GM21723 (cell line): ENCODE measurements around the gene LRMDA.
"Not testable (repeated sequence)": the region's sequence is repeated elsewhere in the genome, so short reads cannot be mapped to it uniquely, and the experiment has no call there.

Experiments used
- ATAC-seq: cut with Tn5 transposase; IDR thresholded peaks from one replicate; pipeline ENCODE4 v1.9.1; 2021; ENCODE audit warnings: mild to moderate bottlenecking, moderate library complexity; ENCODE audit not compliant: unreplicated experiment

LRMDA gene

DNA sequence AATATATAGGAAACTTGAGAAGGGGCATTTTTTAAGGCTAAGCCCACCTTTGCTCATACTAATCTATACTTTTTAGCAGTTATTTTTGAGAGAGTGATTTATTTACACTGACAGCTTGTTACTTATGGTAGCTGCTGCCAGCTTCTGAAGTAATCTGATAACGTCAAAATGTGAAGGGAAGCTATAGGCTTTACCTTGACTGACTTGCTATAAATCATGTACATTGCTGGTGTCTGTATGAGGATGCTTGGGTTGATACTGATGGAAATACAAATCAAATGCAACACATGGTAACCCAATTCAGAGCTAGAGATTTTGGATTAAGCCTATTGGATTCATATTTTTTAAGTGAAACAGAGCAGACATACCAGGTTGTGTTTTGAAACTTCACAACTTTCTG is 299.4 kb downstream of the LRMDA start:
- no peak for ATAC-seq

DNA sequence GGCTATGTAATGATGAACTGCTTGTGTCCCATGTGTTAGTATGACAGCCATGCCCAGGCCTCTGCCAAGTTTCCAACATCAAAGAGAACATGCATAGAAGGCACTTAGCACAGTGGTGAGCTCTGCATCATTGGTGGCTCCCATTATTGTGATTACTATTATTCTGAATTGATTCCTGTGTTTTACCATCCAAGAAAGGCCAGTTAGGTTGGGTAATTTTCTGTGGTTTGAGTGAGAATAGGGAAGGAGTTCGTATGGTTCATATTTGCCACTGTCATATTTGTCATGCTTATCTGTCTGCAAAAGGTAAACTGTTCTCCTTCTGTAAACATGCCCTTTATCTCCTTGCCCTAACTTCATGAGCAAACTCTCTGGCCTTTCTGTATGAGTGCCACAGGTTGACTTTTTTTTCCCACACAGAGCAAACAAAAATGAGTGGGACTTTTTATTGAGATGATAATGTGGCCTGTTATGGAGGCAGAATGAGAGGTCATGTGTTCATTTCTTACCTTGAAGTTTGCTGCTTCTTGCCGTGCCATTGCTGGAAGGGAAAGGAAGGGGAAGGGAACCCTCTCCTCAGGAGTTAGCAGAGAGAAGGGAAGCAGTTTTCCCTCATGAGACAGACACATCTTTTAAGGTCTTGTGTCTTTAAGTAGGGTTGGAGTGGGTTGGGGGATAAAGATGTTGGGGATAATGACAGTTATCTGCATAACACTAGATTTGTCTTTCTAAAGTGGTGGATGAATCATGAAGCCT is 301.9 kb downstream of the LRMDA start:
- ATAC-seq, result no peak

DNA sequence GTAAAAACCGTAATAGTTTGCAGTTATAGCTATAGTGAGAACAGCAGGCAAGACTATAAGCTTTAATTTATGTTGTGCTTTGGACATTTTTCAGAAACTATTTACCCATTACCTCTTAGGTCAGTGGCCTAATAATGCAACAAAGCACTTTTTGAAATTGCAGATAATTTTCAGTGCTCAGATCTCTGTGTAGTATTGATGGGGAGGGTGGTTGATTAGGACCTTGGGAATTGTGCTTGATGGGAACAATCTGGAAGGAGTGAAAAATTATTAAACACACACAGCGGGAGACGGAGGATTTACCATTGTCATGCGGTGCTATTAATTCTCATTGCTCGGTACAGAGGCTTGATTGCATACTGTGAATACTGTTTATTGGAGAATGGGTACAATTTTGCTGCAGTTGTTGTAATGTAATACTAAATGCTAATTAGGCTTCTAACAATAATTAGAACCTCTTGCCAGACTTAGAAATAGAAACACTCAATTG is 304.8 kb downstream of the LRMDA start:
- ATAC-seq, result no peak

DNA sequence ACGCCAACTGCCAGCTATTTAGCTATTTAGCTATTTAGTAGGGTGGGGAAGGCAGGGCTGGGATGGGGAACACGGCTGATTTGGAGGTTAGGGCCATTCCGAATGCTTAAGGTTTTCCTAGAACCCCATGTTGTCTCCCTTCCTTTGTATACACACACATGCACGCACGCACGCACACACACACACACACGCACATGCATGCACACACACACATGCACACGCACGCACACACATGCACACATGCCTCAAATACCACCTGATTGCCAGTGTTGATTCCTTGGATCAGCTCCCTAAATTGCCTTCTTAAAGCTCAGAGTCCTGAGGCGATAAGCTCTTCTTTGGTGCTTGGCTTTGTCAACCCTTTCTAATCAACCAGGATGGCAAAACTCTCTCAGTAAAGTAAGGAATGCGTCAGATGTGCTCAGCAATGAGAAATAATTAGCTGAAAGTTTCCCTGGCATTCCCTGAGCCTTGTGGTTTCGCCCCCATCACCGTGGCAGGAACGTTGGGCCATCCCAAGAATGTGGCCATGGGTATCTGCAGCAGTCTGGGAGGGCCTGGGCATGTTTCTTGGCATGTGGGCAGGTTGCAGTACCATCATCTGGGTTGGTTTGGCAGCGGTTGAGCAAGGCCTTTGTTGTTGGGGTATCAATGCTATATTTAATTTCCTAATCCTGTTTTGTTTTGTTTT is 305.6 kb downstream of the LRMDA start:
- no peak for ATAC-seq

DNA sequence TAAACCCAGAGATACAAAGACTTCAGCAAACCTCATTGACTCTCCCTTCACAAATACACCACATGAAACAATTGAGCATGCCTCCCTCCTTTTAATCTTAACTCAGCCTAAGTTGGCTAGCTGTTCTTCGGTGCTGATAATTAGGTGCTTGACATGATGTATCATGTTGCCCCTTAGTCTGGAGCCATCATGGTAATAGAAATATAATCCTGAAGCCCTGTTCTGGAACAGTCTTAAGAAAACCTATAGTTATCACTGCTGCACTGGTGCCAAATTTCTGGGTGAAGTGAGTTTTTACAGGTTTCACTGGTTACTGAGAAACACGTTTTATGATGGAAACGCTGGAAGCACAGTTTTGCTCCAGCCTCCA is 306.1 kb downstream of the LRMDA start:
- ATAC-seq, result no peak

DNA sequence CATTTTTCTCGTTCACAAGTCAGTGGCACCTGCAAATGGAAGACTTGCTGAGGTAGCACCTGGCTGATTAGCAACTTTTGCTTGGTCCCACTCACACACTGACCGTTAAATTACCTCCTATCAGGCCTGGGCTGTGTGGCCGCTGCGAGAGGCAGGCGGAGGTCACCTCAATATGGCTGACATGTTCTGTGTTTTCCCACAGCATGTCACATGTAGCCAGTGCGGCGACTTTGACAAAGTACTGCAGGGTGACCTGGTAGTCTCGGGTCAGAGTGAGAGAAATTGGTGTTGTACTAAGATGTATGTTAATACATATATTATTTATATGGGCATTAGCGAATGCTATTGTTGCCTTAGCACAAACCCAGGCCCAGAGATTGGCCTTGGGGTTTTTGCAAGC is 307.5 kb downstream of the LRMDA start:
- no peak for ATAC-seq

DNA sequence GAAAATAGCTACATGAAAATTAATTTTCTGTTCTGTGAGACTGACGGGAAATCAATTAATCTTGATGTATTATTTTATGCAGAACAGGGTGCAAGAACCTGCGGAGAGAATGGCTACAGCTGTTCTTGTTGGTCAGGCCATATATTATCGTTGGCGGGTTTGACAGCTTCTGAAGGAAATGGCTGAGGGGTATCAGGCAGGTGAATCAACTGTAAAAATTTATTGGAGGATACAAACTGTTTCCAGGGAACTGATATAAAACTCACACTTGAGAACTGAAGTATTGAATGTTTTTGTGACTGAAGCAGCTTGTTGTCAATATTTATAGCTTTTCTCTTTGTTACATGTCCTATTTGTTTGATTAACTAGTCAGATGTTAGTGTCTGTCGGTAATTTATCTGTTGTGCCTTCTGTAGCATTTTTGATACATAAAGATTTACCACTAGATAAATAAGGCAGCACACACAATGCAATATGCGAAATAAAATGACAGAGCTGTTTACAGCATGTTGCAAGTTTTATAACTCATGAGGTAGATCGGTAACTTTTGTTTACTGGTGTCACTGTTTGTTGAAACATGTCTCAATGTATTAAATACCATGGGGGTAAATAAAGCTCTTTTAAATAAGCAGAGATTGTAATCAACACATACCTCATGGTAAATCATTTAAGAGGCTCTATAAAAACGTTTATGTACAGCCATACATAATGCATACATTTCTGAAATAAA is 308.2 kb downstream of the LRMDA start:
- no peak for ATAC-seq

DNA sequence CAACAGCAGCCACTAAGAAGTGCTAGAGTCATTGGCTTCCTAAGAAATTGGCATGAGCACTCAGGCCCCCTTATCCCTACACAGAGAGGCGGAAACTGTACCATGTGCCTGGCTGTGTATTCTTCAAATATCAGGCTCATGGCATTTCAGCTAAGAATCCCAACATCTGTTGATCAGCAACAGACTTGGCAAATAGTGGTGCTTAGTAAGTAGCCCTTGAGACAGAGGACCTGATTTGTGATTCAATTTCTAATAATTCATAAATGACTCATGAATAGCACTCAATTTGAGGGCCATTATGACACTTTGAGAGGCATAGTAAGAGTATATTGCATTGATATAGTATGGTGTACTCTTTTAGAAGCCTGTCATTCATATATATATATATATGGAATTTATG is 309.1 kb downstream of the LRMDA start:
- ATAC-seq, result no peak

DNA sequence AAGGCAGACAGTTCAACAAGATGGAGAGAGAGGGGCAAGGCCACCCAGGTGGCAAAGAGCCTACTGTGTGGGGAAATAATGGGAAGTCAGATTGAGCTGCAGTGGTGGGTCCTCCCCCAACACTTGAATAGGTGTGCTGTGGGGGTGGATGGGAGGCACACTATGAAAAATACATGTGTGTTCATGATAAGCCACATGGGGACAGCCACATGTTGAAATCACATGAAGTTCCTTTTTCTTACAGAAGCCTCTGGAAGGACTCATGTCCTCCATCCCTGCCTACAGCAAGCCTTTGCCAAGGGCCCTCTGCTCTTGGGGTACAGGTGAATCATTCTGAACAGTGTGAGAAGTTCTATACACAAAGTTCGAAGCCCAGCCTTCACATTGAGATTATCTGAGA is 310.9 kb downstream of the LRMDA start:
- ATAC-seq, result no peak

DNA sequence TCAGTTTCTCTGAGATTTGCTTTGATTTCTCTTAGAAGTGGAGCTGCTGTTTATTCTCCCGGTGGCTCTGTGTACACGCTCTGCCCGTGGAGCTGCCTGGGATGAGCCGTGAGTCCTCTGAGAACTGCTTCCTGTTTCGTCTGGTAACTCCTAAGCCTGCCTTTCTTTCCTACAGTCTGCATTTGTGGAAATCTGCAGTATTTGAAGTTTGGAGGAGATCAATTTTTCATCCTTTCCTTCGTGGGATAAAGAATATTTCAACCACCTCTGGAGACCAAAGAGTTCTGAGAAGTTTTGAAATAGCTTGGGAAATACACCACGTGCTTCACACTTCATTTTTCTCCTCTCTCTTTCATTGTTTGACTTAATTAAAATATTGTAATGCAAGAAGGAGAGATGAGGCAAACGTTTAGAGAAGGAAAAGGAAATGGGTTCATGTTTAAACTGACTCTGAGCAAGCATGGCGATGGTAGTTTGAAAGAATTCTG is 311.9 kb downstream of the LRMDA start:
- ATAC-seq, result no peak

DNA sequence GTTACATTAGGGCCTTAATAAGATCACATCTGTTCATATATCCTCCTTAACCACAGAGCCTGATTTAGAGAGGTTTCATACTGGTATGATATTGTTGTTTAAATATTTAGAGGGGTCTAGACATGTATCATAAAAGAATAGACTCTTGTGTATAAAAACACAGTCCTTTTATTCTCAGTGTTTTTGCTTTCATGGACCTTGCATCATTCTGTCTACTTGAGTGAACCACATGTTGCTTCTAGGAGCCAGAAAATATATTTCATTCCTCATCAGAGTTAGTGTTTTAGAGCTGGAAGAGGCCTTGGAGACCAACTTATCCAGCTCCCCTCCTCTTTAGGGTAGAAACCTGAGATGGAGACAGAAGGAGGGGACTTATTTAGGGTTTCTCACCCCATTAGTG is 312.8 kb downstream of the LRMDA start:
- no peak for ATAC-seq

DNA sequence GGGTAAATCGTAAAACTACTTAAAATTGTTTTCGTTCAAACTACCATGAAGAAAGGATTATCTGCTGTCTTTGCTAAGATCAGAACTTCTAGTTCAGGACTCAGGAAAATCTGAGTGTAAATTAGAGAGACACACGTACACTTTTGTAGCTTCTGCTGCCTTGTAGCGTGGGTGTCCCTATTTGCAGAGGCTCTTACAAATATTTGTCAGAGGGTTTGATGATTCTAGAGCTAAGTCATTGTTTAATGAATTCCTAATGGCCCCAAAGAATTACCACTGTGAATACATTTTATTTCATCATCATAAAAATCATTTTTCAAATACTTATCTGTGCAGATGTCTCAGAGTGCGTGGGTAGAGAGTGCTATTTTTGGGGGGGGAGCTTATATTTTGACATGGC is 314.9 kb downstream of the LRMDA start:
- ATAC-seq, result no peak

DNA sequence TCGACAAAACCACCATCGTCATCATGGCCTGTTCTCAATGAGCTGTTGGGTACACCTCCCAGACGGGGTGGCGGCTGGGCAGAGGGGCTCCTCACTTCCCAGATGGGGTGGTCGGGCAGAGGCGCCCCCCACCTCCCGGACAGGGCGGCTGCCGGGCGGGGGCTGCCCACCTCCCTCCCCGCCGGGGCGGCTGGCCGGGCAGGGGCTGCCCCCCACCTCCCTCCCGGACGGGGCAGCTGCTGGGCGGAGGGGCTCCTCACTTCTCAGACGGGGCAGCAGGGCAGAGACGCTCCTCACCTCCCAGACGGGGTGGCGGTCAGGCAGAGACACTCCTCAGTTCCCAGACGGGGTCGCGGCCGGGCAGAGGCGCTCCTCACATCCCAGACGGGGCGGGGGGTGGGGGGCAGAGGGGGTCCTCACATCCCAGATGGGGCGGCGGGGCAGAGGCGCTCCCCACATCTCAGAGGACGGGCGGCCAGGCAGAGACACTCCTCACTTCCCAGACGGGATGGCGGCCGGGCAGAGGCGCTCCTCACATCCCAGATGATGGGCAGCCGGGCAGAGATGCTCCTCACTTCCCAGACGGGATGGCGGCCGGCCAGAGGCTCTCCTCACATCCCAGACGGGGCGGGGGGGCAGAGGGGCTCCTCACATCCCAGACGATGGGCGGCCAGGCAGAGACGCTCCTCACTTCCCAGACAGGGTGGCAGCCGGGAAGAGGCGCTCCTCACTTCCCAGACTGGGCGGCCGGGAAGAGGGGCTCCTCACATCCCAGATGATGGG is 318.9 kb downstream of the LRMDA start:
- ATAC-seq, result not testable (repeated sequence)

DNA sequence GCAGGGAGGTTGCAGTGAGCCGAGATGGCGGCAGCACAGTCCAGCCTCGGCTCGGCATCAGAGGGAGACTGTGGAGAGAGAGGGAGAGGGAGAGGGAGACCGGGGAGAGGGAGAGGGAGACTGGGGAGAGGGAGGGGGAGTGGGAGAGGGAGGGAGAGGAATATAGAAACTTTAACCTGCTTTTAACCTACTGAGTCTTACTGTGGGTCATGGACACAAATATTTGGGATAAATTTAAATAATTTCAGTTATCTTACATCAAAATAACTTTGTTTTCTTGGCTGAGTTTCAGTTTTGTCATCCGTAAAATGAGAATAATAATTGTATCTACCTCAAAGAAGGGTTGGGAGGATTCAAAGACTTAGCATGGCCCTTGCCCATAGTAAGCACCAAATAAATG is 319.8 kb downstream of the LRMDA start:
- no peak for ATAC-seq

DNA sequence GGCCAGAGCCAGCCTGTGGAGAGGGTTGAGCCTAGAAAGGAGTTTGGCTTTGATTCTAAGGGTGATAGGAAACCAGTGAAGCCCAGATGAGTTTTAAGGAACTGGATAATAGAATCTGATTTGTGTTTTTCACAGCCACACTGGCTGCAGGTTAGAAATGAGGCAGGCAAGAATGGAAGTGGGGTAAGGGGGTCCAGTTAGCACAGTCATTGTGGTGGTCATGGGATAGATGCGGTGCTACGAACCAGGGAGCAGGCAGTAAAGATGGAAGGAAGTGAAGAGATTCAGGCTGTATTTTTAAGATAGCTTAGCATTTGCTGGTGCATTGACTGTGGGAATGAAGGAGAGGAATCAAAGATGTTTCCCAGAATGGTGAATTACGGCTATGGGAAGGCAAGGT is 322.2 kb downstream of the LRMDA start:
- ATAC-seq, result no peak

DNA sequence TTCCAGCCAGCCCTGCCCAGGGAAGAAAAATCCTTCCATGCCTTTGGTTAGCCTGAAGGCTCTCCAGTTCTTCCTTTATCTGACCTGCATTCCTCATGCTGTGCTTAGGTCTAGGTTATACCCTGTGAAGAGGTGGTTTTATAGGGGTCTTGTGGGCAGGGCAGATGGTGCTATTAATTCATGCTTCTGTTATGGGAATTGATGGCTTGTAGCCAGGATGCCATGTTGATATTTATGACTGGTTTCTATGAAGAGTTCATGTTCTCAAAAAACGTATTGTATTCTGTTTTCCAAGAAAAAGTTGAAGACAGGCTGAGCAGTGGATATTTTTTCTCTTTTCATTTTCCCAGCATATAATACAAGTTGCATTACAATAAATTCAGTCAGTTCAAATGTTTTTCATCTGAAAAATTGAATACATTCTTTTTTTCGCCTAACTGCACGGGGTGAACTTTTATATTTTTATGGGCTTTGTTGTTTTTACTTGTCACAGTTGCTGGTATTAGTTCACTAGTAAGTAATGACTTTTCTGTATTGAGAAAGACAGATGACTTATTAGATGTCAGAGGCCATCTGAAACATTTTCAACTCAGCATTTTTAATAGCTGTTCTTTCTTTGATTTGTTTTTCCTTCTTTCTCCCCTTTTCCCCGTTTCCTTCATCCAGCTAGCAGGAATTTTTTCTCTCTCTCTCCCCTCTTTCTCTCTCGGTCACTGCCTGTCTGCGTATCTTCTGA is 322.8 kb downstream of the LRMDA start:
- ATAC-seq, result no peak

DNA sequence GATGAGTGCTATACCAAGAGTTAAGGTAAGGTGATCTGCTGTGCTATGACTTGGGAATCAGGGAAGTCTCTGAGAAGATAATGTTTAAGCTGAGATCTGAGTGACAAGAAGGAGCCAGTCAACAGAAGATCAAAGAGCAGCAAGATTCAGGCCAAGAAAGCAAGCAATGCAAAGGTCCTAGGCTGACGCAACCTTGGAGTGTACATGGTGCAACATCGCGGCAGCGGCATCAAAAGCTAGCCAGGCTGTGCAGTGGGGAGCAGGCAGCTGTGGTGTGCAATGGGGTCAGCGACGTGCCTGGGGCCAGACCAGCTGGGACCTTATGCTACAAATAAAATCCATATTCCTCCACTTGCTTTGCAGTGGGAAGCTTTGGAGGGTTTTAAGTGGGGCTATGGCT is 324.1 kb downstream of the LRMDA start:
- ATAC-seq, result no peak

DNA sequence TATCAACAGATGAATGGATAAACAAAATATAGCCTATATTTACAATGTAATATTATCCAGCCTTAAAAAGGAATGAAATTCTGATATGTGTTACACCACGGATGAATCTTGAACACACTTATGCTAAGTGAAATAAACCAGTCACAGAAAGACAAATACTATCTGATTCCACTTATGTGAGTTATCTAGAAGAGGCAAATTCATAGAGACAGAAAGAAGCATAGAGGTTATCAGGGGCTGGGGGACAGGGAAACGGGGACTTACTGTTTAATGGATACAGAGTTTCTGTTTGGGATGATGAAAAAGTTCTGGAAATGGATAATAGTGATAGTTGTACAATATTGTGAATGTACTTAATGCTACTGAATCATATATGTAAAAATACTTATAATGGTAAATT is 329.9 kb downstream of the LRMDA start:
- ATAC-seq, result no peak

DNA sequence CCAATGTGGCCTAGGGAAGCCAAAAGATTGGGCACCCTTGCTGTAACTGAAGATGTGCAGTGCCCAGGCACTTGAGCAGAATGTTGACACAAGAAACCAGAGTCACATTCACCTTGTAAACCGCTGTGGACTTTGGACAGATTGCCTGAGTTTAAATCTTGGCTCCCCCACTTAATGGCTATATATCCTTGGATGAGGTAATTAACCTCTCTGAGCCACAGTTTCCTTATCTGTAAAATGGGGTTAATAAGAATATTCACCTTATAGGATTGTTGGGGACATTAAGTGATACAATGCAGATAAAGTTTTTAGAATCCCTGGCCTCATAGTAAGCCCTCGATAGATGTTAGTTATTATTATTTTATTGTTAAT is 331.0 kb downstream of the LRMDA start:
- no peak for ATAC-seq

DNA sequence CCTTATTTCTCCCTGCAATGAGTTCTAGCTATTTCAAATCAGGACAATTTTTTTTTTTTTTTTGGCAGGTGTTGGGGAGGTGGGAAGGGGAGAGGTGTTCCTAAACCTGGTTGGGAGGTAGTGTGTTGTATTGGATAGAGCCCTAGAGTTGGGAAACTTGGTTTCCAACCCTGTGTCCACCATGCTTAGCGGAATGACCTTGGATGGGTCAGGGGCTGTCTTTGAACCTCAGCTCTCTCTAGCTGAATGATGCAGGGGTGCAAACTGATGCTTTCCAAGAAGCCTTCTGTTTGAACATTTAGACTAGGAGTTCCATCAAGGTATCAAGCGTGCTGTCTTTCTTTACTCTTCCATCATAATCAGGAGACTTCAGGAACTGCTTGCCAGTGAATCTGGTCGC is 332.2 kb downstream of the LRMDA start:
- no peak for ATAC-seq
